NCI-H146 treated with DMSO at 0.1 percent for 48 hours (cell line): ENCODE results near the gene ATP1A4.

Experiments used
- DNase-seq: peaks from one replicate; lab custom pipeline; 2025; ENCODE audit not compliant: unreplicated experiment; lab: John Stamatoyannopoulos, UW

The ATP1A4 gene

DNA sequence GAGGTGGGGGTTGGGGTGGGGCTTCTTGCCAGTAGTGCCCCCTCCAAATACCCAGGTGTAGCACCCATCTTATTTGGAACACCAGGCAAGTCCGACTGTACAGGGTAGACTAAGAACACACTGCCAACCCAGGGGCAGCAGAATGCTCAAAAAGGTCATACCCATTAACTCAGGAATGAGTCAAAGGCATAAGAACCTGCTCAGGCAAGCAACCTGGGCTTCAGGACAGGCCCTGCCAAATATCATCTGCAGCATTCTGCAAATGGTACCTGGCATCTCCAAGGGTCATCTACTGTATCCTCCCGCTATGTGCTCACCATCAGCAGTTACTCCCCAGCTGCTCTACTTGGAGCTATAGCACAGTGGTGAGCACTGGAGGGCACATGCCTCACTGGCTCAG, 73.2 kb downstream of the ATP1A4 start:
- no peak for DNase-seq

DNA sequence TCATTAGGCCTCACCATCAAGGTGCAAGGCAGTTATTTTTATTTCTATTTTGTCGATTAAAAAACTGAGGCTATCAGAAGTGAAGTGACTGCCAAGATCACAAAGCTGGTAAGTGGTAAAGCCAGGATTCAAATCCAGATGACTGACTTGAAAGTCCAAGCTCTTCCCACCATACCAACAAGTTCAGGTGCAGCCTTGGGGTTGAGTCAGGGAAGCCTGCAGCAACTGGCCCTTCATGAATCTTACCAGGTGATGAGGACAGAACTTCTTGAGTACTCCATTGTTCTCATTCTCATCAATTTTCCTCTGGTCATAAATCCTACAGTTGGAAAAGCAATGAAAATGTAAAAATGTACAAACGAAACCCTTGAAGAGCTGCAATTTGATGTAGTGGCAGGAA, 73.9 kb downstream of the ATP1A4 start:
- no peak for DNase-seq

DNA sequence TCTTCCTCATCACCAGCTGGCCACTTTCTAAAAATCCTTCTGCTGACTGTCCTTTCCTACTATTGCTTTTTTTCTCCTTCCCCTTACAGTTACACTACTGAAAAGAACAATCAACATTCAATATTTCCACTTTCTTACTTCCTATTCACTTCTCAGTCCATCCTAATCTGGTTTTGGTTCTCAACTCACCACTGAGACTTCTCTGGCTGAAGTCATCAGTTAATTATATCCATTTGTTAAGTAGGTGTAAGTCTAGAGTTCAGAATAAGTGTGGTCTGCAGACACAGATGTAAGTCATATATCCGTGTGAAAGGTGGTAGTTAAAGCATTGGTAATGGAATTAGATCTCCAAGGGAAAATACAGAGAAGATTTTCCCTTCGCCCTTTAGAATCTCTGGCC, 75.2 kb downstream of the ATP1A4 start:
- DNase-seq: no peak

DNA sequence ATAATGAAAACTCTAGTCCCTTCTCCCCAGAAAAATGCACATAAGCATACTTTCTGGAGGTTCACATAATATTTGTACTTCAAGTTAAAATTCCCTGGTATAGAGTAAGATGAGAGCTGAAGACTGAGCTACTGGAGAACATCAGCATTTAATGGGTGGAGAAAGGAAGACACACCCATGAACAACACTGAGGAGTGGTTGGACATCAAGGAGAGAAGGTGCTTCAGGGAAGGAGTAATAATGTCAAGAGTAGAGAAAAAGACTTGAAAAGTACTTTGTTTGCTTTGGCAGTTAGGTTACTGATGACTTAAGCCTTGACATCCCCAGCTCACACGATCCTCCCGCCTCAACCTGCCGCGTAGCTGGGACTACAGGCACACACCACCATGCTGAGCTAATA, 75.6 kb downstream of the ATP1A4 start:
- no peak for DNase-seq

DNA sequence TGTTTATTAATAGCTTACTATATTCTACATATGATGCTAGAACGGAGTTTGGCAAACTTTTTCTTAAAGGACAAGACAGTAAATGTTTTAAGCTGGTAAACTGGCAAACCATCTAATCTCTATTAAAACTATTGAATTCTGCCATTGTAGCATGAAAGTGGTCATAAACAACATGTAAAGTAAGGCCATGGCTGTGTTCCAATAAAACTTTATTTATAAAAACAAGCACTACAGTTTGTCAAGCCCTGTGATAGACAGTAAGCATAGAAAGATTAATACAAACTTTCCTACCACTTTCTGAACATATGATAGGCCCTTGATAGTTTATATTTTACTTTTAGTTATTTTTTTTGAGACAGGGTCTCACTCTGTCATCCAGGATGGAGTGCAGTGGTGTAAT, 76.2 kb downstream of the ATP1A4 start:
- DNase-seq: no peak

DNA sequence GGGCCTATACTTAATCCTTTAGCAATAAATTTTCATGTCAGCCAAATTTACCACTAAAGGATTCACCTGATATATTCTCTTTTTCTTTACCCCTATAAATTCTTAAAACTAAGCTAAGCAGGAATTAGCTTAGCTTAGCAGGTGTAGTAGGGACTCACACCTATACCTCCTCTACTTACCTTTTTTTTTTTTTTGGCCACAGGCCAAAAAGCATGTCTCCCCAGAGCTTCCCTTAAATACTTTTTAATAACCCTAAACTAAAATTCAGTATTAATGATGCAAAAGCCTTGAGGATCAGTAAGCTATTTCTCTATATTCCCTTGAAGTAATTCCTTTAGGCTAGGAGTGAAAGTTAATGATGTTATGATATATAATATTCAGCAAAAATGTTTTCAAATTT, 77.0 kb downstream of the ATP1A4 start:
- DNase-seq: no peak

GRCh38 chr1:160232911-160233310, 81.5 kb downstream of the ATP1A4 start:
- DNase-seq: no peak
